ENCODE measurements around the gene SMARCAL1. TPM values are rescaled to one million over a fixed set of nuclear protein-coding genes. Genes with fewer than 3 reads are reported as not detected.
"Not testable (repeated sequence)": the region's sequence is repeated elsewhere in the genome, so short reads cannot be mapped to it uniquely, and the experiment has no call there.

The SMARCAL1 gene
- total RNA-seq, 1 donor from 2014 or later: 35.2 TPM

DNA sequence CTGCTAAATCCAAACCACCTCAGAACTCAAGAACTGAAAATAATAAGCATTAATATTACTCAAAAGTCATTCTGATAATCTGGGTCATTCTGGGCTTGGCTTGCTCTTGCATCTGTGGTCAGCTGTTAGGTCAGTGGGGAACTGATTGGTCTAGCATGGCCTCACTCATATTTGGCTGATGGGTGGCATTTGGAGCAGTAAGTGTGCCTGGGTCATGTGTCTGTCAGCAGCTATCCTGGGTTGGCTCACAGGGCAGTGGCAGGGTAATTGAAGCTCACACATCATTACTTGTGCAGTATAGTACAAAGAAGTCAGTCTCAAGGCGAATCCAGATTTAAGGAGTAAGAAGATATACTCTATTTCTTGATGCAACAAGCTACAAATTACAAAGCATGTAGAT lies 95.9 kb downstream of the SMARCAL1 start:
- Histone ChIP-seq H4K20me1 (ENCODE audit: insufficient read depth, low read length) (peaks cover 36% of the 10 kb centered on the region), H3K4me2 (ENCODE audit: low read length) (no peak overlapping the region), H2AFZ (ENCODE audit: low read depth, low read length) (no peak overlapping the region), H3K9ac (ENCODE audit: low read length) (no peak overlapping the region), H3K4me1 (ENCODE audit: insufficient read depth, low read length) (peaks cover 3% of the 10 kb centered on the region), H3K4me3 (ENCODE audit: insufficient read depth, low read depth, low read length) (no peak overlapping the region), H3K79me2 (ENCODE audit: insufficient read depth, low read length) (peaks cover 7% of the 10 kb centered on the region), H3K9me3 (ENCODE audit: insufficient read depth, low read depth, low read length) (no peaks in the 10 kb centered on the region), H3K27me3 (ENCODE audit: insufficient read depth, low read length) (no peaks in the 10 kb centered on the region), H3K27ac (ENCODE audit: low read depth, low read length) (no peak overlapping the region), H3K36me3 (ENCODE audit: insufficient read depth, low read length) (peaks cover 17% of the 10 kb centered on the region)
- DNase-seq (ENCODE audit: low read depth) (no peak), FAIRE-seq (no peak)
- Mint-ChIP-seq H3K9me3 (ENCODE audit: unreplicated experiment) (no peaks in the 10 kb centered on the region), H3K4me3 (ENCODE audit: unreplicated experiment) (no peak overlapping the region), H3K4me1 (ENCODE audit: low read depth, unreplicated experiment) (peaks cover 25% of the 10 kb centered on the region), H3K36me3 (ENCODE audit: low read depth, unreplicated experiment) (peaks cover 19% of the 10 kb centered on the region), H3K27me3 (ENCODE audit: low read depth, unreplicated experiment) (no peaks in the 10 kb centered on the region), H3K27ac (ENCODE audit: unreplicated experiment) (no peak overlapping the region)
- no peak for TF ChIP-seq EZH2 (IDR thresholded peaks at IDR 0.05; ENCODE audit: insufficient read depth, low read length)
- TF ChIP-seq, protein P1, sequence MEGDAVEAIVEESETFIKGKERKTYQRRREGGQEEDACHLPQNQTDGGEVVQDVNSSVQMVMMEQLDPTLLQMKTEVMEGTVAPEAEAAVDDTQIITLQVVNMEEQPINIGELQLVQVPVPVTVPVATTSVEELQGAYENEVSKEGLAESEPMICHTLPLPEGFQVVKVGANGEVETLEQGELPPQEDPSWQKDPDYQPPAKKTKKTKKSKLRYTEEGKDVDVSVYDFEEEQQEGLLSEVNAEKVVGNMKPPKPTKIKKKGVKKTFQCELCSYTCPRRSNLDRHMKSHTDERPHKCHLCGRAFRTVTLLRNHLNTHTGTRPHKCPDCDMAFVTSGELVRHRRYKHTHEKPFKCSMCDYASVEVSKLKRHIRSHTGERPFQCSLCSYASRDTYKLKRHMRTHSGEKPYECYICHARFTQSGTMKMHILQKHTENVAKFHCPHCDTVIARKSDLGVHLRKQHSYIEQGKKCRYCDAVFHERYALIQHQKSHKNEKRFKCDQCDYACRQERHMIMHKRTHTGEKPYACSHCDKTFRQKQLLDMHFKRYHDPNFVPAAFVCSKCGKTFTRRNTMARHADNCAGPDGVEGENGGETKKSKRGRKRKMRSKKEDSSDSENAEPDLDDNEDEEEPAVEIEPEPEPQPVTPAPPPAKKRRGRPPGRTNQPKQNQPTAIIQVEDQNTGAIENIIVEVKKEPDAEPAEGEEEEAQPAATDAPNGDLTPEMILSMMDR (IDR thresholded peaks at IDR 0.05; ENCODE audit: insufficient read depth, low read depth, low read length): no peak

- Histone ChIP-seq H3K79me2 (ENCODE audit: insufficient read depth, low read length) (no peaks in the 10 kb centered on the region), H4K20me1 (ENCODE audit: insufficient read depth, low read length) (no peaks in the 10 kb centered on the region), H2AFZ (ENCODE audit: low read depth, low read length) (no peak overlapping the region), H3K4me1 (ENCODE audit: insufficient read depth, low read length) (peaks cover 14% of the 10 kb centered on the region), H3K4me3 (ENCODE audit: insufficient read depth, low read depth, low read length) (no peak overlapping the region), H3K27me3 (ENCODE audit: insufficient read depth, low read length) (no peaks in the 10 kb centered on the region), H3K4me2 (ENCODE audit: low read length) (no peak overlapping the region), H3K36me3 (ENCODE audit: insufficient read depth, low read length) (no peaks in the 10 kb centered on the region), H3K27ac (ENCODE audit: low read depth, low read length) (no peak overlapping the region), H3K9ac (ENCODE audit: low read length) (no peak overlapping the region), H3K9me3 (ENCODE audit: insufficient read depth, low read depth, low read length) (no peaks in the 10 kb centered on the region)
- Mint-ChIP-seq H3K4me3 (ENCODE audit: unreplicated experiment) (no peak overlapping the region), H3K9me3 (ENCODE audit: unreplicated experiment) (no peaks in the 10 kb centered on the region), H3K27me3 (ENCODE audit: low read depth, unreplicated experiment) (no peaks in the 10 kb centered on the region), H3K27ac (ENCODE audit: unreplicated experiment) (no peak overlapping the region), H3K36me3 (ENCODE audit: low read depth, unreplicated experiment) (peaks cover 4% of the 10 kb centered on the region), H3K4me1 (ENCODE audit: low read depth, unreplicated experiment) (peaks cover 11% of the 10 kb centered on the region)
- peak; percentile 69 for FAIRE-seq
- peak; percentile 25 for DNase-seq (ENCODE audit: low read depth)
- TF ChIP-seq, protein P1 (IDR thresholded peaks at IDR 0.05; ENCODE audit: insufficient read depth, low read depth, low read length): peak; percentile 87
- TF ChIP-seq EZH2 (IDR thresholded peaks at IDR 0.05; ENCODE audit: insufficient read depth, low read length): no peak
Measured at GRCh38 chr2:216516730-216517350, 104.6 kb downstream of the SMARCAL1 start.

GRCh38 chr2:216517447-216518225 lies 105.4 kb downstream of the SMARCAL1 start:
- no peaks in the 10 kb centered on the region for H3K36me3 ChIP-seq (ENCODE audit: insufficient read depth, low read length)
- peaks cover 11% of the 10 kb centered on the region for H3K4me1 Mint-ChIP-seq (ENCODE audit: low read depth, unreplicated experiment)
- peaks cover 4% of the 10 kb centered on the region for H3K36me3 Mint-ChIP-seq (ENCODE audit: low read depth, unreplicated experiment)
- H3K4me1 ChIP-seq (ENCODE audit: insufficient read depth, low read length): peaks cover 14% of the 10 kb centered on the region
- H4K20me1 ChIP-seq (ENCODE audit: insufficient read depth, low read length): no peaks in the 10 kb centered on the region
- no peak for TF ChIP-seq EZH2 (IDR thresholded peaks at IDR 0.05; ENCODE audit: insufficient read depth, low read length)
- no peak overlapping the region for H3K9ac ChIP-seq (ENCODE audit: low read length)
- H3K27ac Mint-ChIP-seq (ENCODE audit: unreplicated experiment): no peak overlapping the region
- no peaks in the 10 kb centered on the region for H3K27me3 Mint-ChIP-seq (ENCODE audit: low read depth, unreplicated experiment)
- FAIRE-seq: no peak
- no peak overlapping the region for H3K4me3 Mint-ChIP-seq (ENCODE audit: unreplicated experiment)
- H2AFZ ChIP-seq (ENCODE audit: low read depth, low read length): no peak overlapping the region
- no peak overlapping the region for H3K27ac ChIP-seq (ENCODE audit: low read depth, low read length)
- H3K27me3 ChIP-seq (ENCODE audit: insufficient read depth, low read length): no peaks in the 10 kb centered on the region
- H3K9me3 ChIP-seq (ENCODE audit: insufficient read depth, low read depth, low read length): no peaks in the 10 kb centered on the region
- DNase-seq (ENCODE audit: low read depth): no peak
- H3K9me3 Mint-ChIP-seq (ENCODE audit: unreplicated experiment): no peaks in the 10 kb centered on the region
- H3K4me3 ChIP-seq (ENCODE audit: insufficient read depth, low read depth, low read length): no peak overlapping the region
- H3K4me2 ChIP-seq (ENCODE audit: low read length): no peak overlapping the region
- no peaks in the 10 kb centered on the region for H3K79me2 ChIP-seq (ENCODE audit: insufficient read depth, low read length)

DNA sequence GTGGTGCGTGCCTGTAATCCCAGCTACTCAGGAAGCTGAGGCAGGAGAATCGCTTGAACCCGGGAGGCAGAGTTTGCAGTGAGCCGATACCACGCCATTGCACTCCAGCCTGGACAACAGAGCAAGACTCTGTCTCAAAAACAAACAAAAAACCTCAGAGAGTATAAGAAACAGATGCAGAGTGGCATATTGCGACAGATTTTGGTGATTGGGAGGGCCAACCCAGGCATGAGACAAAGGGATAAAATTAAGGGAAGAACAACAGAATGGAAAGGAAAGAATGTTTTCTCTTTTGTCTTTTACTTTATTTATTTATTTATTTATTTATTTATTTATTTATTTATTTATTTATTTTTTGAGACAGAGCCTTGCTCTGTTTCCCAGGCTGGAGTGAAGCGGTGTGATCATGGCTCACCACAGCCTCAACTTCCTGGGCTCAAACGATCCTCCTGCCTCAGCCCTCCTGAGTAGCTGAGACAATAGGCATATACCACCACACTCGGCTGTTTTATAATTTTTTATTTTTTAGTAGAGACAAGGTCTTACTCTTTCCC lies 106.4 kb downstream of the SMARCAL1 start:
- not testable (repeated sequence) for H3K9ac ChIP-seq (ENCODE audit: low read length); H3K4me3 ChIP-seq (ENCODE audit: insufficient read depth, low read depth, low read length); H3K4me3 Mint-ChIP-seq (ENCODE audit: unreplicated experiment); H3K27me3 Mint-ChIP-seq (ENCODE audit: low read depth, unreplicated experiment); H3K9me3 Mint-ChIP-seq (ENCODE audit: unreplicated experiment); H3K4me2 ChIP-seq (ENCODE audit: low read length); H3K36me3 ChIP-seq (ENCODE audit: insufficient read depth, low read length); H3K36me3 Mint-ChIP-seq (ENCODE audit: low read depth, unreplicated experiment); H3K9me3 ChIP-seq (ENCODE audit: insufficient read depth, low read depth, low read length); H3K79me2 ChIP-seq (ENCODE audit: insufficient read depth, low read length); H3K27me3 ChIP-seq (ENCODE audit: insufficient read depth, low read length); FAIRE-seq; H3K27ac Mint-ChIP-seq (ENCODE audit: unreplicated experiment); DNase-seq (ENCODE audit: low read depth); H2AFZ ChIP-seq (ENCODE audit: low read depth, low read length); H3K27ac ChIP-seq (ENCODE audit: low read depth, low read length); H4K20me1 ChIP-seq (ENCODE audit: insufficient read depth, low read length)
- peaks cover 11% of the 10 kb centered on the region for H3K4me1 Mint-ChIP-seq (ENCODE audit: low read depth, unreplicated experiment)
- H3K4me1 ChIP-seq (ENCODE audit: insufficient read depth, low read length): peaks cover 14% of the 10 kb centered on the region

Data from astrocyte (in vitro differentiated cells and primary cell).